ENCODE results near the gene C16orf96. TPM values are rescaled to one million over a fixed set of nuclear protein-coding genes. Genes with fewer than 3 reads are reported as not detected.

C16orf96 gene
- total RNA-seq, 2 donors from 2014 or later: 0.11 TPM; not detected in 1

DNA sequence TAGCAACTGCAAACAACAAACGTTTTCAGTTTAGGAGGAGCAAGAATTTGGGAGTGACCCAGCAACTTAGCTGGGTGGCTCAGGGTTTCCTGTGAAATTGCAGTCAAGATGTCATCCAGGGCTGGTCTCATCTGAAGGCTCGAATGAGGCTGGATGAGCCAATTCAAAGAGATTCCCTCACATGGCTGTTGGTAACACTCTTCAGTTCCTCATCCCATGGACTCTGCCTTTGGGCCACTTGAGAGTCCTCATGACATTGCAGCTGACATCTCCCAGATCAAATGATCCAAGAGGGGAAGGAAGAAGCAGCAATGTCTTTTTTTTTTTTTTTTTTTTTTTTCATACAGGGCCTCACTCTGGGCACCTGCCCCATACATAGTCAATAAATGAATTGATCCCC is 32.2 kb downstream of the C16orf96 start:
- DNase-seq (no peak), ATAC-seq (no peak)
- intact Hi-C loops (cut with DNase I, micrococcal nuclease): loop anchor here in 1 of 2 donors (10.0 kb wide), 1 partner anchor 74 kb away; no protein-coding TSS in a partner anchor

DNA sequence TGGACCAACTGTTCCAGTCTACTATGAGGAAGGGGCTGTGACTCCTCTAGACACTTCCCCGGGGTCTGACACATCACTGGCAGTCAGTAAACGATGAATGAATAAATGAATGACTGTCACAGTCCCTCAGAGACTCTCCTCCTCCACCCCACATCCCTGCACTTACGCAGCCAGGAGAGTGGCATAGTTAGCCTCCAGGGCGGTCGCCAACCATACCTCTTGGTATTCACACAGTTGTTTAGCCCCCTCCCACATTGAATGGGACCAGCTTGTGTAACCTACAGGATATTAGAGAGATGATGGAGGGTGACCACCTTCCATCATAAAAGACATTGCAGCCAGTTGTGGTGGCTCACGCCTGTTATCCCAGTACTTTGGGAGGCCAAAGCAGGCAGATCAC is 32.8 kb downstream of the C16orf96 start:
- no peak for DNase-seq
- intact Hi-C loops (cut with DNase I, micrococcal nuclease): loop anchor here in 1 of 2 donors (10.0 kb wide), 1 partner anchor 74 kb away; no protein-coding TSS in a partner anchor
- no peak for ATAC-seq

DNA sequence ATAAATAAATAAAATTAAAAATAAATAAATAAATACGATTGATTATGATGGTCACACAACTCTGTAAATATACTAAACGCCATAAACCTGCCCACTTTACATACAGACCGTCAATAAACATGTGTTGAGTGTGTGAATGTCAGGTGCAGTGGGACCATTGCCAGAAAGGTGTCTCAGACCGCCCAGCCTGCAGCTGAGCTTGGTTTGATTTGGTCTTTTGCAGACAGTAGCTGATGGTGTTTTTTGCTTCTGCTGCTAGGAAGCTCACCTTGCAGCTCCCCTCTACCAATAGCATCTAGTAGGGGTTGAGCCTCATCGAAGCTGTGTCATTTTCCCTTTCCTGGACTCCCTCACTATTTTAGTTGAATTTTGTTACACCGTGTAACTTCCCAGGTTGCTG is 35.1 kb downstream of the C16orf96 start:
- ATAC-seq (peak; percentile 44), DNase-seq (no peak)
- intact Hi-C loops (cut with DNase I, micrococcal nuclease): no loop called here

DNA sequence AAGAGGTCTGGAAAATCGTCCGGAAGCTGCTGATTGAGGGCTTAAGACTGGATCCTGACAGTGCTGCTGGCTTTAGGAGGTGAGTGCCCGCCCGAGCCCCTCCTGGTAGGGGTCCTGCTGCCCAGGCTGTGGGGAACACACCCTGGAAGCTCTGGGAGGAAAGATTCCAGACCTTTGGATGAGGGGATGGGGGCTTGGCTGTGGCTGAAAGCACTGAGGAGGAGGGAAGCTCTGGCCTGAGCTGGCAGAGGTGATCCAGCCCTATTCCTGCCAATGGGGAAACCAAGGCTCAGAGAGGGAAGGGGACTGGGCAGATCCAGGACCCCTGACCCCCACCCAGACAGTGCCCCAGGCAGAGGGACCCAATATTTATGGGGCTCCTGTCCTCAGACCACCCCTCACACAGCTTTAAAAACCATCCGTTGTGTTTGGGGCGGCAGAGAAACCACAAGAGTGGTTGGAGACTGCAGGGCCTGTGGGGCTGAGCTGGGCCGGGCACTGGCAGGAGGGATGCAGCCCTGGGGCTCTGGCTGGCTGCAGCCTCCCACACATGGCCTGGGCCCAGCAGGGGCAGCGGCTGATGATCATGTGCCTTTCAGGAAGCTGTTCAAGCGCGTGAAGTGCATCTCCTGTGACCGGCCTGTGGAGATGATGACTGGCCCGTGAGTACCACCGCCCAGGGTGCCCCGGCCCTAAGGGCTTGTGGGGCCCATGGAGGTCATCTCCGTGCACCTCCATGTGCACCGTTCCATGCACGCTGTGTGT is 35.7 kb downstream of the C16orf96 start:
- intact Hi-C loops (cut with DNase I, micrococcal nuclease): no loop called here
- DNase-seq (no peak), ATAC-seq (no peak)

DNA sequence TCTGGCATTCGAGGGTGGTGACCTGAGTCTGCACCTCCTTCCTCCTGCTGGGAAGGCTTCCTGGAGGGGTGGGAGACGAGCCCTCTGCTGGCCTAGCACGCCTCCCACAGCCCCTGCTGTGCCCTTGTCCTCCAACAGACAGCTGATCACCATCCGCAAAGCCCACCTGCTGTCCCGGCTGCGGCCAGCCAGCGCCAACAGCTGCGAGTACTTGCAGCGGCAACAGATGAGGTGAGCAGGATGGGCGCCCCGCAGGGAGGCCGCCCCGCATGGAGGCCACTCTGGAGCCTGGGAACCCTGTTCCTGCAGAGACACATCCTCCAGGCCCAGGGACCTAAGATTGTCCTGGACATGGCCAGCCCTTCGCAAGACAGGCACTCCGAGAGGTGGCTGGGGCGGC is 36.9 kb downstream of the C16orf96 start:
- ATAC-seq (no peak), DNase-seq (no peak)
- intact Hi-C loops (cut with DNase I, micrococcal nuclease): no loop called here

DNA sequence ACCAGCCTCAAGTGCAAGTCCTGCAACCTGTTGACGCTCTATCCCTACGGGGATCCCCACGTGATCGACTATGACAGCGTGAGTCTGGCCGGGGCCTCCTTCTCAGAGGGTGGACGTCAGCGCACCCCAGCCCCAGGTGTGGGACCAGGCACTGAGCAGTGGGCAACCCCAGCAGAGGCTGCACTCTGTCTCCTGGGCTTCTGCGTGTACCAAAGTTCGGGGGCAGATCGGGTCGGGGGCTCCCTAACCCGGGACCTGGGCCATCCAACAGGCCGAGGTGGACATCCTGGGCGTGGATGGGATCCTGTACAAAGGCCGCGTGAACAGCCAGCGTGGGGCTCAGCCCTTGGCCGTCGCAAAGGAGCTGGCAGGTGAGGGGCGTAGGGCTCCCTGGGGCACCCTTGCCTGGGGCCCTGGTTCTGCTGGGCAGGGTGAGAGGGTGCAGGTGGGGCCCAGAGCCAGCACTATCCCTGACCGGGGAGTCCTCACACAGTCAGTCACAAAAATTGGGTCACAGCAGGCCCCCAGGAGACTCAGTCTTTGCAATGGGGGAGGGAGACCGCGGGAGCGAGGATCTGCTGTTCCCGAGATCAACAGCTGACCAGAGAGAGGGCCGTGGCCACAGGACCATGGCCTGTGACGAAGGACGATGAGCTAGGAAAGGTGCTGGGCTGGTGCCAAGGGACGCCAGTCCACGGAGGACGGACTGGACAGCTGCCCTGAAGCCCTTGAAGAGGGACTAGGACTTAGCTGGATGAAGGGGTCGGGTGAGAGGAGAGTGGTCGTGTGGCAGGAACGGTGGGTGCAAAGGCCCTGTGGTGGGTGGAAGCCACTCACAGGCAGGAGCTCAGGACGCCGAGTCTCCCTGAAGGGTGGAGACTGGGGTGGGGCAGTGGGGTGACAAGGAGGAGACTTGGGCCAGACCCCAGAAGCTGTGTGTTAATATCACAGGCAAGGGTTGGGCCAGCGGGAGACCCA is 38.6 kb downstream of the C16orf96 start:
- intact Hi-C loops (cut with DNase I, micrococcal nuclease): no loop called here
- DNase-seq (no peak), ATAC-seq (no peak)

DNA sequence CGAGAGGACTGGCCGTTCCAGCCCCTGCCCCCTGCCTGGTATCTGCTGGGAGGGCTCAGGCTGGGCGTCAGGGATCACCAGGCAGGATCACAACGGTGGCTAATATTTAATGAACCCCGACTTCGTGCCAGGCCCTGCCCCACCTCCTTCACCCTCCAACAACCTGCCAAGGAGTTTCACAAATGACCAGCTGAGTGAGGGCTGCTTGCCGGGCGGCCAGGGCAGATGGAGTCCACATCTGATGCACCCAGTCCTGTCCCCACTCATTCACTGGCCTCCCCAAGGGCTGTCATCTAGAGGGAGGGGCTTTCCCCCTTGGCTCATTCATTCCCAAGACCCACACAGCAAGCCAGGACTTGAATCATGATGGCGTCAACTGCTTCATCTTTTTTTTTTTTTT is 41.0 kb downstream of the C16orf96 start:
- no peak for ATAC-seq

DNA sequence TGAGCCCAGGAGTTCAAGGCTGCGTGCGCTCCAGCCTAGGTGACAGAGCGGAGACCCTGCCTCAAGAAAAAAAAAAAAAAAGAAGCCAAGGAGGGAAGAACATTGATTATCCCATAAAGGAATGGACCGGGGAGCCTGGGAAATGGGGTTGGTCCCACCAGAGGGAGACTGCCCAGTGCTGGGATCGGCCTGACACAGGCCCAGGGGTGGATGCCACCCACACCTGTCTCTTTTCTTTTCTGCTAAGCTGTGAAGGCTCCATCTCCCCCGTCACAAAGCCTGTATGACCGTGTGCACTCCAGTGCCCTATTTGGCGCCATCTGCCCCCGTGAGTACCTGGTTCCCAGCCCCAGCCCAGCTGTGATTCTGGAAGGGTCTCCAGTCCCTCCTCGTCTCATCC is 42.9 kb downstream of the C16orf96 start:
- intact Hi-C loops (cut with DNase I, micrococcal nuclease): no loop called here
- DNase-seq (no peak), ATAC-seq (no peak)

More for the DNA sequence above, 41.0 kb downstream of the C16orf96 start:
- DNase-seq: no peak
- intact Hi-C loops (cut with DNase I, micrococcal nuclease): no loop called here

DNA sequence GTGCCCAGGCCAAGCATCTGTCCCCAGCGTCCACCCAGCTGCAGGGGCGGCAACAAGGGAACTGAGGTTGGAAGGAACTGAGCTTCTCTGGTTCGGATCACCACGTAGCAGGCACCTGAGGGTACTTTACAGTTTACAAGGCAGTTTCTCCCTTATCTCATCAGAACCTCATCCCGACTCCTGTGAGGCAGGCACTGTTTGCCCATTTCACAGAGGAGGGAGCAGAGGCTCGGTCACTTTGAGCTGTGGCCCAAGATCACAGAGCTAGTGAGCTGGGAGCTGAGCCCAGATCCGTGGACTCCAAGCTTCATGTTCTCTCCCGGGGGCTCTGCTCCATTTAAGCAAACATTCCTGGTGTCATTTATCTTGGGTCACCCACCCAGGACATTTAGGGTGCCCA is 43.4 kb downstream of the C16orf96 start:
- ATAC-seq (no peak), DNase-seq (no peak)
- intact Hi-C loops (cut with DNase I, micrococcal nuclease): no loop called here

DNA sequence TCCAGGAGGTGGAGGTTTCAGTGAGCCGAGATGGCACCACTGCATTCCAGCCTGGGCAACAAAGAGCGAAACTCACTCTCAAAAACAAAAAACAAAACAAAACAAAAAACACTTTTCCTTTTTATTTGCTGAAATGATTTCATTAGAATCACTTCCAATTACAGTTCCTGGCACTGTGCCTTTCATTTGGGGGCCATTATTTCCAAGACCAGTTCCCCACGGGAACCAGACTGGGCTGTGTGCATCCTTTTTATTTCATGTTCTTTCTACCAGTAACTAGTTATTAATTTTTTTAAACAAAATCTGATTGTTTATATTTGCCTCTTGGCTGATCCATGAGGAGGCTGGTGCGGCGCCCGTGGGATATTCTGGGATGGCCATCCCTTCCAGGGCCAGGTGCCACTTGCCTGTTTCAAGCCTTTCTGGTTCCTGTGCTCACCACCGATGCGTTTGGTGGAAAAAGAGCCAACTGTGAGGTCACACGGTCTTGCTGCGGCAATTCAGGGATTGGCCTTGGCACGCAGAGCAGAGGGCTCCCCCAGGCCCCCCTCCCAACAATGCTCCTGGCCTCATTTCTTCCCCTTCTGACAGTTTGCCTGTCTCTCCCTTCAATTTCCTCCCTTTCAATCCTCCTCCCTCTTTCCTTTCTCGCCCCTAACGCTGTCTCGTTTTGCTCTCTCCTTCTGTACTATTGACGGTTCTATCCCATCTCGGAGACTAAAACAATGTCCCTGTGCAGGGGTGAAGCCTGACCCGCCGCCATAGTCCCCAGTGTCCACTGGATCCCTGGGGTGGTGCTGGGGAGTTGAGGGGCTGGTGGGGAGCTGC is 45.1 kb downstream of the C16orf96 start:
- DNase-seq (no peak), ATAC-seq (no peak)
- intact Hi-C loops (cut with DNase I, micrococcal nuclease): no loop called here

DNA sequence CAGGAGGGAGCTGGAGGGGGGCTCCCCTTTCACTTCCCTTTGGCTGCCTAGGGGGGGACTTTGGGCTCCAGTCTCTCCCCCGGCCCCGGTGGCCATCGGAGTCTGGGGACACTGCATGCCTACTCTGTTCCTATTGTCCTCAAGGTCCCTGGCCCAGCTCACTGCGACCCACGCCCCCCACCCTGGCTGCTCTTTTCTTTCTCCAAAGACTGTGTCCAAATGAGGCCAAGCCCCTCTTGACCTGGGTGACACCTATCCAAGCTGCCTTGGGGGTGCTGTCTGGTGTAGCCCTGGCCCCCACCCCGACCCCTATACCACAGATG is 45.7 kb downstream of the C16orf96 start:
- ATAC-seq: no peak
- intact Hi-C loops (cut with DNase I, micrococcal nuclease): no loop called here

DNA sequence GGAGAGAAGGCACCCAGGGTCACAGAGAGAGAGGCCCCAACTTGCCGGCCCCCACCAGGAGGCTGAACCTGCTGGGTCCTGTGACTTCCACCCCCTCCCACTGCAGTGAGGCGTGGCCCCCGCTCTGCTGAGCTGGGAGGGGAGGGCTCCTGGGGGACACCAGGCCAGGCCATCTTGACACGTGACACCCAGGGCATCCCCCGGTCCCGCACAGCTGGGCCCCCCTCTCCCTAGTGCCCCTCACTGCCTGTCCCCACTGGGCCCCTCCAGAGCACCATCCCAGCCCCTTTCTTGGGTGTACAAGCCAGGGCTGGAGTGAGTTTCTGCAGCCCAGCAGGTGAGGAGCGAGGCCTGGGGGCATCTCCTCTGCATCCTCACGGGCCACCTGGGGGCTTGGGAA is 46.2 kb downstream of the C16orf96 start:
- ATAC-seq (no peak), DNase-seq (no peak)
- intact Hi-C loops (cut with DNase I, micrococcal nuclease): no loop called here

More for the DNA sequence above, 45.7 kb downstream of the C16orf96 start:
- DNase-seq: no peak

DNA sequence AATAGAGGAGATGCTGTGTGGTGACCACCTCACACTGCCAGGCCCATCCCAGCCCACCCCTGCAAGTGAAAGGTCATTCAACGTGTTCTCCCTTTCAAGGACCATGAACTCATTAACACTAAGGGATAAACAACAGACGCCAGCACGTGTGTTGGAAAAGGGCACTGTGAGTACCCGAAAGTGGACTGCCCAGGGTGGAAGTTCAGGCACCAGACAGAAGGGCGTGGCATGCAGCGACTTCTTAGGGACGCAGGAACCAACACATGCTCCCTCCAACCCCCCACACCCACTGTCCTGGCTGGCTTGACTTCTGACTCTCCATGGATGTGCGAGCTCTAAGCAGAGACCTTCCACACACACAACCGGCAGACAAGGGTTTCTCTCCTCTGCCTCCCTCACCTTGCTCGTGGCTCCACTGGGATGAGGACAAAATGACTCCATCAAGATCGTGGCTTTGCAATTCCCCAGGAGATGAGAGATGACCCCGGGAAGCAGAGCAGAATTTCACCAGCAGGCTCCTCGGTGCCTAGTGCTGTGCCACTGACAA is 47.6 kb downstream of the C16orf96 start:
- intact Hi-C loops (cut with DNase I, micrococcal nuclease): no loop called here
- ATAC-seq: peak; percentile 36
- DNase-seq: no peak

DNA sequence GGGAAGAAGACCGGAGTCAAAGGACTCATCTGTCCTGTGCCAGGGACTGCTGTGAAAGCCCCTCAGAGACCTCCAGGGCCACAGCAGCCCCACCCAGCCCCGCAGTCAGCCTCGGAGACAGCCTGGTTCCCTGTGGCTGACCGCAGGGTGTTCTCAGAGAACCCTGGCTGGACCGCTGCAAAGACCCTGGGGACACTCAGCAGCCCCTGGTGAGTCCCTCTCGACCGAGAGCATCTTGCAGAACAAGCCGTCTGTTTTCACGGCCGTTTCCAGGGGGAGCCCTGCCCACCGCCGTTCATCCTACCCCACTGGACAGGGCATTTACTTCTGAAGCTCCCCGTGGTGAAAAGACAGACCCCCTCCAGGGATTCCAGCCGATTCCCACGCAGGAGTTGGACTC is 48.3 kb downstream of the C16orf96 start:
- DNase-seq (no peak), ATAC-seq (no peak)
- intact Hi-C loops (cut with DNase I, micrococcal nuclease): no loop called here

DNA sequence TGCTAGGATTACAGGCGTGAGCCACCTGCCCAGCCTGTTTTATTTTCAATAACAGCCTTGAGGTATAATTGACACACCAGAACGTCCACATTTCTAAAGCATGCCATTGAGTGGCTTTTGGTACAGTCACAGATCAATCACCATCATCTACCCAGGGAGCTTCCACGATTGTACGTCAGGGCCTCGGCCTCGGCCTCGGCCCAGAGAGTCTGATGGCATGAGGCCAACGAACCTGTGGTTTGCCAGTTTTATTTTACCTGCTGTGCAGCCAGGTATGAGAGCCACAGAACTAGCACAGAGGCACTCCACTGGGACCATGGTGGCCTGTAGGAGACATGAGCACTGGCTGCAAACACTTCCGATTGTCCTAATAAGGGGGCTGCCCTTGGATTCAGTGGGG is 50.2 kb downstream of the C16orf96 start:
- no peak for DNase-seq
- ATAC-seq: no peak
- intact Hi-C loops (cut with DNase I, micrococcal nuclease): no loop called here

DNA sequence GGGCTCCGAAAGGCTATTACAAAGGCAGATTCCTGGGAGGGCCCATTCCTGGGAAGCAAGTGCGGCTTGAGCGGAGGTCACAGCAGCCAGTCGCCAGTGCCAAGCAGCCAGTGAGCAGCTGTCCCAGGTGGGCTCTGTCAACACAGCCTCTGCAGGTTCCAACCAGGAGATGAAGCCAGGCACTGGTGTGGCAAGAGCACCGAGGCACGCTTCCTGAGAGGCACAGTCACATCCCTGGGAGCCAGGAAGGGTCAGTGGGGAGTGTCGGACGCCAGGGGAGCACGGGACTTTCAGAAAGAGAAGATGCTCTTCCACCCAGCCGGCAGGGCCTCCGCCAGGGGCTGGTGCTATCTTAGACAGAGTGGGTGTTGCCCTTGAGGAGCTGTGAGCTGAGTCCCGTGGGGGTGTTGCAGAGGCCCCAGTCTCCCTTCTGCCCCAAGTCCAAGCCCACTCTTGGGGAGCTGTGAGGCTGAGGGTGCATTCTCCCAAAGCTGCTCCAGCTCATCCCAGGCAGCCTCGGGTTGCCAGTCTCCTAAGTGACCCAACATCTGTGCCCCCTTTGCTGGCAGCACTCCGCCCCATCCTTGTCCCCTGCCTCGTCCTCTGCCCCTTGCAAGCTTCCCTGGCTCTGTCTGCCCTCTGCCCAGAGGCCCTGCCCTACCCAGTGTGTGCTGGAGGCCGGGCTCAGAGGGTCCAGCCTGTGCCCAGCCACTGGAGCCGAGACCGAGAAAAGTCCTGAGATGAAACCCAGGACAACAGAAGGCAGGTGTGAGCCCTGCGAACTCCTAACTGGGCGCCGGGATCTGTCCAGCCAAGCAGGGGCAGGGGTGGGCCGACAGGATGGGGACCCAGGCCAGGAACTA is 51.9 kb downstream of the C16orf96 start:
- intact Hi-C loops (cut with DNase I, micrococcal nuclease): no loop called here
- no peak for ATAC-seq
- DNase-seq: no peak

DNA sequence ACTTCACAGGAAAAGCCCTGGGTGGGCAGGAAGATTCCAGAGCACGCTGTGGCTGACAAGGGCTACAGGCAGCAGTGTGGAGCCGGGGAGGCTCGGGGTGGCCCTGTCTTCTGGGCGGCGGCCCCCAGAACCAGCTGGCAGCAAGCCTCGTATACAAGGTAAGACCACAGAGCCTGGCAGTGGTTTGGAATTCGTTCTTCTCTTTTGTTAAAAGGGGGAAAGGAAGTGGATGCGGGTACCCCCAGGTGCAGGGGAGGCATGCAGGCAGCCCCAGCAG is 52.5 kb downstream of the C16orf96 start:
- ATAC-seq: no peak
- no peak for DNase-seq
- intact Hi-C loops (cut with DNase I, micrococcal nuclease): no loop called here
